H1 (cell line): ENCODE data around the gene PHRF1. TPM values are rescaled to one million over a fixed set of nuclear protein-coding genes. Genes with fewer than 3 reads are reported as not detected.

Source experiments
- CTCF ChIA-PET: fragments of 300-600 bp; sonication (Branson Sonifier 250); formaldehyde crosslinking; loops from one replicate; lab custom pipeline; 2021; ENCODE audit not compliant: partially characterized antibody; lab: Charles Lee
- POLR2A ChIA-PET: fragments of 300-600 bp; sonication (Branson Sonifier 250); formaldehyde crosslinking; loops from one replicate; lab custom pipeline; 2021; ENCODE audit warnings: inconsistent platforms; ENCODE audit not compliant: partially characterized antibody; lab: Charles Lee
- DNase-seq, 2 experiments: peaks; one replicate each; pipeline versions ENCODE4 v3.0.0 to v3.0.0-alpha.2; 2010 to 2022; ENCODE audit warnings: low spot score in 2 of 2, low read depth in 1 of 2, mixed read lengths in 1 of 2
- FAIRE-seq: peaks from 2 replicates; lab custom pipeline; 2011; peaks lifted over from hg19 to GRCh38; lab: Jason Lieb, UNC
- H2AFZ ChIP-seq: 2 replicates; pipeline ENCODE4 v1.8.1; 2012; ENCODE audit warnings: low read length, inconsistent platforms
- H2AK5ac ChIP-seq: 2 replicates; pipeline ENCODE4 v1.6.1; 2013; ENCODE audit warnings: low read depth, low read length
- H2BK120ac ChIP-seq: replicated peaks from 2 replicates; pipeline ENCODE3; 2013; ENCODE audit warnings: low read depth, low read length, inconsistent platforms
- H2BK12ac ChIP-seq: 2 replicates; pipeline ENCODE4 v1.6.1; 2013; ENCODE audit warnings: low read depth, low read length
- H2BK15ac ChIP-seq: 2 replicates; pipeline ENCODE4 v1.6.1; 2013; ENCODE audit warnings: low read length
- H2BK20ac ChIP-seq: 2 replicates; pipeline ENCODE4 v1.6.1; 2013; ENCODE audit warnings: low read length
- H2BK5ac ChIP-seq: 2 replicates; pipeline ENCODE4 v1.6.1; 2013; ENCODE audit warnings: low read depth, low read length
- H3K14ac ChIP-seq: 2 replicates; pipeline ENCODE4 v1.6.1; 2013; ENCODE audit warnings: inconsistent platforms; ENCODE audit not compliant: insufficient read length
- H3K18ac ChIP-seq: 2 replicates; pipeline ENCODE4 v1.6.1; 2013; ENCODE audit warnings: low read length; ENCODE audit errors: extremely low read depth
- H3K23ac ChIP-seq: 2 replicates; pipeline ENCODE4 v1.6.1; 2013; ENCODE audit warnings: inconsistent platforms; ENCODE audit not compliant: insufficient read length
- H3K23me2 ChIP-seq: 2 replicates; pipeline ENCODE4 v1.6.1; 2013; ENCODE audit warnings: low read depth, low read length
- H3K27ac ChIP-seq: 2 replicates; pipeline ENCODE4 v1.6.1; 2011; ENCODE audit warnings: low read depth, low read length, inconsistent platforms
- H3K27me3 ChIP-seq, 4 experiments: replicated peaks in 1 of 4; 1 replicate in 1 of 4; 2 replicates in 3 of 4; pipeline versions ENCODE4 v1.6.1 to v1.8.1; 2011 to 2013; ENCODE audit warnings: low read length in 3 of 4, mild to moderate bottlenecking in 3 of 4, inconsistent platforms in 2 of 4, mixed read lengths in 2 of 4, moderate library complexity in 1 of 4; ENCODE audit not compliant: control insufficient read depth in 3 of 4, insufficient read depth in 3 of 4; ENCODE audit errors: extremely low read depth in 1 of 4
- H3K36me3 ChIP-seq, 4 experiments: 2 replicates each; pipeline versions ENCODE4 v1.6.1 to v1.8.1; 2011 to 2013; ENCODE audit warnings: mild to moderate bottlenecking in 4 of 4, low read length in 3 of 4, moderate library complexity in 2 of 4, control low read depth in 1 of 4, inconsistent platforms in 1 of 4; ENCODE audit not compliant: insufficient read depth in 4 of 4, control insufficient read depth in 2 of 4
- H3K4ac ChIP-seq: replicated peaks from 2 replicates; pipeline ENCODE3; 2013; ENCODE audit warnings: low read length, low read depth, mixed read lengths, inconsistent platforms; ENCODE audit not compliant: insufficient read length
- H3K4me1 ChIP-seq, 4 experiments: replicated peaks in 1 of 4; 1 replicate in 1 of 4; 2 replicates in 3 of 4; pipeline versions ENCODE4 v1.6.1 to v1.8.1; 2011 to 2013; ENCODE audit warnings: low read length in 3 of 4, inconsistent platforms in 2 of 4, mixed read lengths in 1 of 4; ENCODE audit not compliant: insufficient read depth in 4 of 4, control insufficient read depth in 3 of 4
- H3K4me2 ChIP-seq, 2 experiments: 2 replicates each; pipeline versions ENCODE4 v1.6.1 to v1.8.1; 2011 to 2013; ENCODE audit warnings: low read depth in 2 of 2, low read length in 2 of 2, control low read depth in 1 of 2, inconsistent platforms in 1 of 2, mild to moderate bottlenecking in 1 of 2; ENCODE audit not compliant: insufficient read depth in 1 of 2
- H3K4me3 ChIP-seq, 4 experiments: fragments of 200-600, 300-600 bp in 1 of 4; sonication (generic), shearing (Covaris generic), sonication (Bioruptor Twin) in 1 of 4; 2 replicates each; pipeline versions ENCODE4 v1.5.1 to v1.8.1; 2011 to 2016; ENCODE audit warnings: low read length in 4 of 4, low read depth in 3 of 4, control low read depth in 2 of 4, inconsistent platforms in 2 of 4, mild to moderate bottlenecking in 2 of 4, mixed read lengths in 1 of 4, moderate library complexity in 1 of 4; ENCODE audit not compliant: insufficient read depth in 2 of 4; ENCODE audit errors: extremely low read depth in 1 of 4
- H3K56ac ChIP-seq: replicated peaks from 2 replicates; pipeline ENCODE3; 2013; ENCODE audit warnings: low read depth, mild to moderate bottlenecking, mixed read lengths, low read length, inconsistent platforms; ENCODE audit not compliant: insufficient read length
- H3K79me1 ChIP-seq: 2 replicates; pipeline ENCODE4 v1.6.1; 2013; ENCODE audit warnings: low read depth, low read length, control low read depth
- H3K79me2 ChIP-seq, 2 experiments: 2 replicates each; pipeline versions ENCODE4 v1.6.1 to v1.8.1; 2012 to 2013; ENCODE audit warnings: low read length in 2 of 2, mild to moderate bottlenecking in 2 of 2, inconsistent platforms in 1 of 2; ENCODE audit not compliant: insufficient read depth in 2 of 2, control insufficient read depth in 1 of 2
- H3K9ac ChIP-seq, 4 experiments: replicated peaks in 1 of 4; 1 replicate in 1 of 4; 2 replicates in 3 of 4; pipeline versions ENCODE4 v1.6.1 to v1.8.1; 2011 to 2013; ENCODE audit warnings: low read depth in 3 of 4, low read length in 3 of 4, control low read depth in 2 of 4, mild to moderate bottlenecking in 2 of 4, moderate library complexity in 2 of 4, inconsistent platforms in 1 of 4; ENCODE audit errors: extremely low read depth in 1 of 4
- H3K9me3 ChIP-seq, 2 experiments: 2 replicates each; pipeline versions ENCODE4 v1.6.1 to v1.8.1; 2012 to 2013; ENCODE audit warnings: mild to moderate bottlenecking in 2 of 2, moderate library complexity in 2 of 2, control low read depth in 1 of 2, inconsistent platforms in 1 of 2, low read depth in 1 of 2, low read length in 1 of 2, mixed read lengths in 1 of 2; ENCODE audit not compliant: insufficient read depth in 2 of 2
- H4K20me1 ChIP-seq, 2 experiments: replicated peaks in 1 of 2; 2 replicates each; pipeline versions ENCODE3 to v1.8.1; 2011 to 2013; ENCODE audit warnings: inconsistent platforms in 2 of 2, low read length in 2 of 2, mild to moderate bottlenecking in 1 of 2; ENCODE audit not compliant: insufficient read depth in 2 of 2, control insufficient read depth in 1 of 2
- H4K5ac ChIP-seq: 2 replicates; pipeline ENCODE4 v1.6.1; 2013; ENCODE audit warnings: low read length, low read depth, mixed read lengths, inconsistent platforms; ENCODE audit not compliant: insufficient read length
- H4K8ac ChIP-seq: 2 replicates; pipeline ENCODE4 v1.8.0; 2013; ENCODE audit warnings: mild to moderate bottlenecking, moderate library complexity, low read length, inconsistent platforms; ENCODE audit not compliant: insufficient read depth; ENCODE audit errors: extremely low read depth
- H4K91ac ChIP-seq: replicated peaks from 2 replicates; pipeline ENCODE3; 2013; ENCODE audit warnings: low read length, mixed read lengths, inconsistent platforms; ENCODE audit not compliant: insufficient read length
- ASH2L ChIP-seq: fragments of 200-600, 300-600 bp; sonication (generic); IDR thresholded peaks from one replicate; pipeline ENCODE4 v1.7.1; 2017; ENCODE audit warnings: low read length
- E2F6 ChIP-seq: IDR thresholded peaks from 2 replicates; pipeline ENCODE4 v1.6.1; 2012; ENCODE audit warnings: inconsistent platforms
- EP300 ChIP-seq, 2 experiments: IDR thresholded peaks; 1 replicate in 1 of 2; 2 replicates in 1 of 2; pipeline ENCODE4 v1.6.1; 2011 to 2012; ENCODE audit warnings: low read depth in 2 of 2, low read length in 2 of 2, mild to moderate bottlenecking in 2 of 2, borderline replicate concordance in 1 of 2, inconsistent platforms in 1 of 2, moderate library complexity in 1 of 2
- EZH2 ChIP-seq: fragments of 200-600 bp; sonication (generic); IDR thresholded peaks from 2 replicates; pipeline ENCODE4 v1.7.1; 2012; ENCODE audit warnings: low read depth, mild to moderate bottlenecking, moderate library complexity, low read length, inconsistent platforms; ENCODE audit not compliant: severe bottlenecking
- FOSL1 ChIP-seq: IDR thresholded peaks from 2 replicates; pipeline ENCODE4 v1.6.1; 2011; ENCODE audit warnings: mild to moderate bottlenecking, low read depth, low read length, moderate library complexity; ENCODE audit not compliant: insufficient read depth
- MAX ChIP-seq: IDR thresholded peaks from 2 replicates; pipeline ENCODE4 v1.6.1; 2012; ENCODE audit warnings: inconsistent platforms
- SUZ12 ChIP-seq: fragments of 200-600 bp; sonication (generic); IDR thresholded peaks from 2 replicates; pipeline ENCODE4 v1.6.1; 2012; ENCODE audit warnings: mild to moderate bottlenecking, inconsistent platforms, low read length, moderate library complexity, mixed read lengths
- TBP ChIP-seq: IDR thresholded peaks from 2 replicates; pipeline ENCODE4 v1.6.1; 2011; ENCODE audit warnings: low read depth, low read length, improper control_type of control experiment
- WGBS, 2 experiments: shearing (Covaris generic) in 1 of 2; methylation state at CpG; one replicate each; pipeline versions ENCODE4 v1.1.6 to v1.1.7; 2013 to 2015; ENCODE audit warnings: low lambda C conversion rate in 2 of 2, mixed read lengths in 2 of 2, inconsistent platforms in 1 of 2, low coverage in 1 of 2, missing lambda C conversion rate in 1 of 2; ENCODE audit not compliant: insufficient replicate concordance in 2 of 2, insufficient coverage in 1 of 2, insufficient read length in 1 of 2; ENCODE audit errors: extremely low coverage in 1 of 2, missing lambda C conversion rate in 1 of 2; 5-methylcytosine and 5-hydroxymethylcytosine counted together
- polyA plus RNA-seq, 7 experiments: library from polyadenylated mRNA; depleted of rRNA in 3 of 7; stranded (reverse) in 5 of 7; unstranded in 2 of 7; fragments of >200 nt in 5 of 7; fragments of 200-250 nt in 2 of 7; gene quantifications; 1 replicate in 5 of 7; 2 replicates in 1 of 7; 4 replicates in 1 of 7; pipeline versions ENCODE4 v1.2.1 to v1.2.3, GENCODE V29; 2011 to 2013; ENCODE audit warnings: missing spikeins in 2 of 7, mixed read lengths in 2 of 7
- total RNA-seq: library from RNA; stranded (reverse); fragmentation: NEBNext Ultra II Directional; extraction: Animal tissue kit (Norgen Biotek cat#: 25700); gene quantifications from 2 replicates; pipeline ENCODE4 v1.2.1, GENCODE V29; 2021

The PHRF1 gene
- total and polyA plus RNA-seq, 2 of the 8 experiments (the other 6 are each of a cell fraction or from before 2014, with no cell fraction given), result 13.4 to 37.3 TPM

- WGBS, 2 experiments, result 89% methylated on average over 32 of the region's 50 CpGs; no CpG with 5 or more reads in 1 of the 2 experiments
- Histone ChIP-seq H3K27ac (no peak overlapping the region; the same call in 1 of the 2 replicates), H4K8ac (no peak overlapping the region), H3K36me3 (peaks cover 0 to 3% (median 0%) of the 10 kb centered on the region in 4 experiments; a peak in 1 of 8 replicates), H3K79me1 (no peaks in the 10 kb centered on the region), H3K79me2 (no peaks in the 10 kb centered on the region), H4K20me1 (peaks cover 0 to 6% of the 10 kb centered on the region in 2 experiments), H2BK120ac (no peak overlapping the region), H3K4me2 (no peak overlapping the region), H3K9me3 (no peaks in the 10 kb centered on the region; a peak in 1 of 4 replicates), H4K5ac (no peak overlapping the region), H3K4ac (no peak overlapping the region), H3K18ac (no peak overlapping the region), H3K27me3 (peaks cover 0 to 11% (median 9%) of the 10 kb centered on the region in 4 experiments; a peak in 6 of 7 replicates), H3K4me1 (peaks cover 0 to 12% (median 8%) of the 10 kb centered on the region in 4 experiments; a peak in 6 of 7 replicates), H2BK12ac (no peak overlapping the region), H4K91ac (no peak overlapping the region), H3K56ac (no peak overlapping the region), H2BK20ac (no peak overlapping the region), H2AK5ac (no peak overlapping the region), H3K4me3 (no peak overlapping the region), H2AFZ (no peak overlapping the region), H3K14ac (no peak overlapping the region), H3K23ac (no peak overlapping the region), H3K9ac (no peak overlapping the region), H3K23me2 (peaks cover 6% of the 10 kb centered on the region; the same call in 1 of the 2 replicates), H2BK15ac (no peak overlapping the region), H2BK5ac (peak overlapping the region; percentile 78; the same call in 1 of the 2 replicates)
- no peak for FAIRE-seq
- no peak for DNase-seq
- CTCF ChIA-PET, result interaction anchor here (0.5 to 1.3 kb wide), 3 partner anchors 40 to 89 kb away, joined by 3 read pairs; no protein-coding TSS in a partner anchor
- TF ChIP-seq SUZ12 (no peak), EZH2 (no peak), ASH2L (no peak), FOSL1 (no peak), MAX (peak; percentile 32; the same call in 1 of the 2 replicates), EP300 (IDR thresholded peaks at IDR 0.05; ENCODE audit: borderline replicate concordance in 1 of 2, low read depth in 2 of 2, low read length in 2 of 2) (no peak), TBP (no peak), E2F6 (peak; percentile 89)
- POLR2A ChIA-PET, result interaction anchor here (0.7 kb wide), 1 partner anchor 159 kb away, joined by 3 read pairs; no protein-coding TSS in a partner anchor
Measured at GRCh38 chr11:643849-644738, 67.8 kb downstream of the PHRF1 start.
